Keratinocyte (primary cell): ENCODE measurements around the gene RMND5B. TPM values are rescaled to one million over a fixed set of nuclear protein-coding genes. Genes with fewer than 3 reads are reported as not detected.
A peak's percentile ranks its signal among the peaks of the same experiment; 100 is the strongest.

ENCODE experiments used
- DNase-seq: peaks from one replicate; pipeline ENCODE4 v3.0.0-alpha.2; 2011; ENCODE audit warnings: low read depth, missing footprints, low spot score
- FAIRE-seq: peaks from 2 replicates; lab custom pipeline; 2011; peaks lifted over from hg19 to GRCh38; lab: Jason Lieb, UNC
- H2AFZ ChIP-seq: 2 replicates; pipeline ENCODE4 v1.6.0; 2012; ENCODE audit warnings: low read length, control low read depth, inconsistent platforms; ENCODE audit not compliant: control insufficient read depth
- H3K27ac ChIP-seq: 2 replicates; pipeline ENCODE4 v1.5.1; 2011; ENCODE audit warnings: low read length; ENCODE audit not compliant: control insufficient read depth, insufficient read depth
- H3K27me3 ChIP-seq: 3 replicates; pipeline ENCODE4 v1.6.0; 2011; ENCODE audit warnings: low read length; ENCODE audit not compliant: control insufficient read depth, insufficient read depth; ENCODE audit errors: extremely low read depth
- H3K36me3 ChIP-seq, 2 experiments: 2 replicates in 1 of 2; 3 replicates in 1 of 2; pipeline ENCODE4 v1.5.1; 2011; ENCODE audit warnings: low read length in 2 of 2, mild to moderate bottlenecking in 1 of 2; ENCODE audit not compliant: control insufficient read depth in 2 of 2, insufficient read depth in 2 of 2; ENCODE audit errors: extremely low read depth in 1 of 2
- H3K4me1 ChIP-seq: 3 replicates; pipeline ENCODE4 v1.5.1; 2011; ENCODE audit warnings: low read length; ENCODE audit not compliant: control insufficient read depth, insufficient read depth; ENCODE audit errors: extremely low read depth
- H3K4me2 ChIP-seq: 3 replicates; pipeline ENCODE4 v1.6.0; 2011; ENCODE audit warnings: low read depth, low read length; ENCODE audit not compliant: control insufficient read depth, insufficient read depth; ENCODE audit errors: extremely low read depth
- H3K4me3 ChIP-seq, 3 experiments: fragments of 200-600 bp in 1 of 3; sonication (generic) in 1 of 3; 2 replicates in 2 of 3; 3 replicates in 1 of 3; pipeline ENCODE4 v1.5.1; 2011 to 2016; ENCODE audit warnings: low read length in 3 of 3, mild to moderate bottlenecking in 3 of 3, control low read depth in 2 of 3, inconsistent platforms in 1 of 3, low read depth in 1 of 3, mixed read lengths in 1 of 3, mixed run types in 1 of 3, moderate library complexity in 1 of 3; ENCODE audit not compliant: control insufficient read depth in 2 of 3, insufficient read depth in 2 of 3; ENCODE audit errors: extremely low read depth in 1 of 3
- H3K79me2 ChIP-seq: 2 replicates; pipeline ENCODE4 v1.6.0; 2012; ENCODE audit warnings: low read length; ENCODE audit not compliant: control insufficient read depth, insufficient read depth
- H3K9ac ChIP-seq: 3 replicates; pipeline ENCODE4 v1.6.0; 2011; ENCODE audit warnings: low read length; ENCODE audit not compliant: control insufficient read depth, insufficient read depth; ENCODE audit errors: extremely low read depth
- H3K9me1 ChIP-seq: 3 replicates; pipeline ENCODE4 v1.6.0; 2011; ENCODE audit warnings: low read length; ENCODE audit not compliant: control insufficient read depth, insufficient read depth; ENCODE audit errors: extremely low read depth
- H3K9me3 ChIP-seq: 2 replicates; pipeline ENCODE4 v1.5.1; 2012; ENCODE audit warnings: low read depth, low read length; ENCODE audit not compliant: control insufficient read depth
- H4K20me1 ChIP-seq: 3 replicates; pipeline ENCODE4 v1.6.0; 2011; ENCODE audit warnings: low read length; ENCODE audit not compliant: control insufficient read depth, insufficient read depth; ENCODE audit errors: extremely low read depth
- CTCF ChIP-seq, 3 experiments: IDR thresholded peaks in 1 of 3; conservative IDR thresholded peaks in 1 of 3; optimal IDR thresholded peaks in 1 of 3; 2 replicates in 2 of 3; 3 replicates in 1 of 3; pipeline versions ENCODE3 to v1.5.1; 2011; ENCODE audit warnings: low read length in 3 of 3, mild to moderate bottlenecking in 3 of 3, moderate library complexity in 2 of 3, control low read depth in 1 of 3, inconsistent platforms in 1 of 3; ENCODE audit not compliant: insufficient read depth in 2 of 3; ENCODE audit errors: extremely low read depth in 1 of 3
- EZH2 ChIP-seq: IDR thresholded peaks from one replicate; pipeline ENCODE4 v1.6.1; 2012; ENCODE audit warnings: inconsistent platforms, mild to moderate bottlenecking, low read length, moderate library complexity
- dilution Hi-C: fragments of 300-500 bp; cut with MboI; formaldehyde crosslinking; loops from one replicate; pipeline ENCODE4 v1.7.0; 2020; ENCODE audit warnings: low sequenced_read_pairs; ENCODE audit not compliant: extremely low pct_ligation_motif_present
- polyA plus RNA-seq, 5 experiments: library from polyadenylated mRNA; depleted of rRNA in 3 of 5; stranded (reverse) in 3 of 5; stranded (forward) in 1 of 5; unstranded in 1 of 5; fragments of >200 nt; gene quantifications; 1 replicate in 1 of 5; 2 replicates in 3 of 5; 3 replicates in 1 of 5; pipeline versions ENCODE4 v1.2.1 to v1.2.3, GENCODE V29; 2011 to 2012; ENCODE audit warnings: missing spikeins in 2 of 5, low read depth in 1 of 5, low replicate concordance in 1 of 5

Gene RMND5B
- polyA plus RNA-seq, 1 donor (not counting 4 experiments of a cell fraction or from before 2014, with no cell fraction given) = 15.5 TPM

- Histone ChIP-seq H3K4me2 (peak overlapping the region; percentile 94), H3K9me1 (no peaks in the 10 kb centered on the region), H3K4me1 (peaks cover 10% of the 10 kb centered on the region), H3K27me3 (no peaks in the 10 kb centered on the region), H3K36me3 (peaks cover 24 to 30% of the 10 kb centered on the region in 2 experiments), H4K20me1 (no peaks in the 10 kb centered on the region), H3K9me3 (no peaks in the 10 kb centered on the region), H3K27ac (peak overlapping the region; percentile 76), H3K4me3 (peak overlapping the region; percentile 63 to 99 (median 97)), H3K79me2 (peaks cover 23% of the 10 kb centered on the region), H2AFZ (peak overlapping the region; percentile 76), H3K9ac (peak overlapping the region; percentile 92)
- TF ChIP-seq EZH2 (no peak), CTCF (optimal IDR thresholded peaks at IDR 0.05 in 1 of 3, IDR thresholded peaks at IDR 0.05 in 1 of 3, conservative IDR thresholded peaks at IDR 0.05 in 1 of 3; ENCODE audit: extremely low read depth in 1 of 3, insufficient read depth in 2 of 3, low read length in 3 of 3) (no peak)
- dilution Hi-C loops = no loop called here
- no peak for DNase-seq
- FAIRE-seq = peak; percentile 29
Measured at GRCh38 chr5:178152491-178153444, 22.0 kb downstream of the RMND5B start.

- Histone ChIP-seq H3K27me3 (no peaks in the 10 kb centered on the region), H3K9ac (peak within 1 kb of the TSS; percentile 92), H3K9me3 (no peaks in the 10 kb centered on the region), H3K4me3 (peak within 1 kb of the TSS; percentile 63 to 99 (median 97)), H3K4me1 (peaks cover 10% of the 10 kb centered on the region), H2AFZ (peak within 1 kb of the TSS; percentile 76), H3K9me1 (no peaks in the 10 kb centered on the region), H3K4me2 (peak within 1 kb of the TSS; percentile 94), H4K20me1 (no peaks in the 10 kb centered on the region), H3K27ac (peak within 1 kb of the TSS; percentile 76), H3K79me2 (peaks cover 21% of the 10 kb centered on the region), H3K36me3 (peaks cover 16 to 20% of the 10 kb centered on the region in 2 experiments)
- no peak for TF ChIP-seq EZH2
- TF ChIP-seq CTCF (optimal IDR thresholded peaks at IDR 0.05 in 1 of 3, IDR thresholded peaks at IDR 0.05 in 1 of 3, conservative IDR thresholded peaks at IDR 0.05 in 1 of 3; ENCODE audit: extremely low read depth in 1 of 3, insufficient read depth in 2 of 3, low read length in 3 of 3) = no peak
- DNase-seq (peak; percentile 91), FAIRE-seq (peak; percentile 85)
- dilution Hi-C loops = no loop called here
Measured at GRCh38 chr5:178153530-178154340, 22.9 kb downstream of the RMND5B start, which contains the start of gene NHP2. Gene NHP2 (minus strand): TSS chr5:178153885. CDS start chr5:178153817, 68 bp downstream.
